AG10803 (cell line): Measurements from ENCODE around the gene CALML4.
"Not testable (repeated sequence)": the region's sequence is repeated elsewhere in the genome, so short reads cannot be mapped to it uniquely, and the experiment has no call there.

Source experiments
- DNase-seq: peaks from one replicate; pipeline ENCODE4 v3.0.0; 2010; ENCODE audit warnings: low read depth
- H3K4me3 ChIP-seq: 2 replicates; pipeline ENCODE4 v1.5.1; 2011; ENCODE audit warnings: mild to moderate bottlenecking, low read length, control low read depth
- TF ChIP-seq, protein P1 (sequence below): conservative IDR thresholded peaks from 2 replicates; pipeline ENCODE4 v1.5.1; 2011; ENCODE audit warnings: mild to moderate bottlenecking, low read length, control low read depth, inconsistent platforms

CALML4 gene

DNA sequence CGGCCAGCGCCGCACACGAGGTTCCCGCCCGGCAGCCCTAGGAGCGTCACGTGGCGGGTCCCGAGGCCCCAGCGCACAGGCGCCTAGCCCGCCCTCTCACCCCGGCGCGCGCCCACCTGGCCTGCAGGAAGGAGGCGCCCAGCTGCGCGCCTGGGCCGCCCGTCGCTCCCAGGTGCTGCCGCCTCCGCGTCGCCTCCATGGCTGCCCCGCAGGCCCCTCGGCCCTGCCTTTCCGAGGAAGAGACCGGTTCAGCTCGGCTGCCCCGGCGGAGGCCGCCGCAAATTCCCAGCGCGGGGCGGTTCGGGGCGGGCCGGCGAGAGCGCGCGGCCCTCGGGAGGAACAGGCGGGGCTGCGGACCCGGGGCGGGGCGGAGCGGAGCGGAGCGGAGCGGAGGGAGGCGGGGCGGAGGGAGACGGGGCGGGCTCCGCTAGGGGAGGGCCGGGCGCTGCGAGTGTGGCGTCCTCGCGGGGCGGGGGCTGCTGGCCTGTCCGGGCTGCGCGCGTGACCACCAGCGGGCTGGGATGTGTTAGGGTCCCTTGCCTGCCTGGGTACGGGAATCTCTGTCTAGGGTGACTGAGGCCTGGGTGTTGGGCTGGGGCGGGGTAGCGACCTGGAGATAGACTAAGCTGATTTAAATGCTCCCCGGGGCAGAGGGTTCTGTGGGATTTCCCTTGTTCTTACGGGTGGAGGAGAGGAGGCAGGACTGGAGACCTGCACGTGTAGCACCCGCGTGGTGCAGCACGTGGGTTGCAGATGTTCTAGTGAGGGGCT, 24.4 kb upstream of the CALML4 start, which contains the start of gene CLN6:
Gene CLN6, minus strand, starts transcription at position 343 of the 771 bp plus-strand sequence. Its CDS starts 144 bp downstream, at position 199.
- H3K4me3 ChIP-seq, result peak within 1 kb of the TSS; percentile 79
- TF ChIP-seq, protein P1, sequence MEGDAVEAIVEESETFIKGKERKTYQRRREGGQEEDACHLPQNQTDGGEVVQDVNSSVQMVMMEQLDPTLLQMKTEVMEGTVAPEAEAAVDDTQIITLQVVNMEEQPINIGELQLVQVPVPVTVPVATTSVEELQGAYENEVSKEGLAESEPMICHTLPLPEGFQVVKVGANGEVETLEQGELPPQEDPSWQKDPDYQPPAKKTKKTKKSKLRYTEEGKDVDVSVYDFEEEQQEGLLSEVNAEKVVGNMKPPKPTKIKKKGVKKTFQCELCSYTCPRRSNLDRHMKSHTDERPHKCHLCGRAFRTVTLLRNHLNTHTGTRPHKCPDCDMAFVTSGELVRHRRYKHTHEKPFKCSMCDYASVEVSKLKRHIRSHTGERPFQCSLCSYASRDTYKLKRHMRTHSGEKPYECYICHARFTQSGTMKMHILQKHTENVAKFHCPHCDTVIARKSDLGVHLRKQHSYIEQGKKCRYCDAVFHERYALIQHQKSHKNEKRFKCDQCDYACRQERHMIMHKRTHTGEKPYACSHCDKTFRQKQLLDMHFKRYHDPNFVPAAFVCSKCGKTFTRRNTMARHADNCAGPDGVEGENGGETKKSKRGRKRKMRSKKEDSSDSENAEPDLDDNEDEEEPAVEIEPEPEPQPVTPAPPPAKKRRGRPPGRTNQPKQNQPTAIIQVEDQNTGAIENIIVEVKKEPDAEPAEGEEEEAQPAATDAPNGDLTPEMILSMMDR, result no peak
- peak; percentile 70 for DNase-seq

DNA sequence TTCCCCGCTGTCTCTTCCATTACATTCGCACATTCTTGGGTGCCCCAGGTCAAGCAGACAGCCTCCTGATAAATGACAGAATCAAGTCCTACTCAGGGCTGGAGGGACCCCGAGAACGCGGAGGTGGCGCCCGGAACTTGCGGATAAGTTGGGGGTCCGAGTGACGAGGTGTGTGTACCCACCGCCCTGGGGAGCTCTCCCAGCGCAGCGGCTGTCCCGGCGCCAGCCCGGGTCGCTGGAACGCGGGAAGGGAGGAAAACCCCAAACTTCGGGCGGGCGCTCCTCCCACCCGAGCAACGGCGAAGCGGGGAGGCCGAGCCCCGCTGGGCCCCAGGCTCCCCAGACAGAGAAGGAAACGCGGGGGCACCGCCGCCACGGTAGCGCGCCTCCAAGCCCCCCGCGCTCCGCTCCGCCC, 23.8 kb upstream of the CALML4 start:
- H3K4me3 ChIP-seq, result peak overlapping the region; percentile 79
- DNase-seq, result no peak
- TF ChIP-seq, protein P1, result no peak

DNA sequence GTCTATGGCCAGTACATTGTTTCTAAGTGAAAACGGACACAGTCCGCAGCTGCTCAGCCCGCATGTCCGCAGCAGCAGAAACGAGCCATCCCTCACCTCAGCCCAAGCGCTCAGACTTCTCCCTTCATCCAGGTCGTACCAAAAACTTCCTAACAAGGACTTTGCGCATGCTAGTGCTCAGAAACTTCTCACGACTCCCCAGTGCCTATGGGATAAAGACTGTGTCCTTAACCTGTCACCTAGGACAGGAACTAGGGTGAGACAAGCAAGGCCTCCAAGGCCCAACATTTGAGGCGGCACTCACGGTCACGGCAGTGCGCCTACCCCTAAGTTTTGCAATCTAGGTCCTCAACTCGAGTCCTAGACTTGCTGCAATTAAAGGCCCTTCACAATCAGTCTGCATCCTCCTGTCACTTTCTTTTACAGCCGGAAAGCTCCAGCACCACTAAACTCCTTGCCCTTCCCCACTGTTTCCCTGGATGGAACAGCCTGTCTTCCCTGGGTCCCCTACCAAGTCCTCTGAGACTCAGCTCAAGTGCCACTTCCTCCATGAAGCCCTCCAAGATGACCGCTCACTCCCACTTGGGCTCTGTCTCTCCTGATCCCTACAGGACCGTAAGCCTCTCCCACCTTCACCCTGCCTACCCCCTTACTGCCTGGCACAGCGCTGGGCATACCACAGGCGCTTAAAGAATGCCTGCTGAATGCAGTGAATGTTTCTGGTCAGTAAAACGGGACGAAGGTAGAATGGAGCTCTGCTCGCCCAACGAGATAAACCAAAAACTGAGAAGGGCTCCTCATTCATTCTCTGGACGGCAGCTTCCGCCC, 23.2 kb upstream of the CALML4 start:
- TF ChIP-seq, protein P1, result no peak
- peak overlapping the region; percentile 79 for H3K4me3 ChIP-seq
- DNase-seq, result peak; percentile 12

DNA sequence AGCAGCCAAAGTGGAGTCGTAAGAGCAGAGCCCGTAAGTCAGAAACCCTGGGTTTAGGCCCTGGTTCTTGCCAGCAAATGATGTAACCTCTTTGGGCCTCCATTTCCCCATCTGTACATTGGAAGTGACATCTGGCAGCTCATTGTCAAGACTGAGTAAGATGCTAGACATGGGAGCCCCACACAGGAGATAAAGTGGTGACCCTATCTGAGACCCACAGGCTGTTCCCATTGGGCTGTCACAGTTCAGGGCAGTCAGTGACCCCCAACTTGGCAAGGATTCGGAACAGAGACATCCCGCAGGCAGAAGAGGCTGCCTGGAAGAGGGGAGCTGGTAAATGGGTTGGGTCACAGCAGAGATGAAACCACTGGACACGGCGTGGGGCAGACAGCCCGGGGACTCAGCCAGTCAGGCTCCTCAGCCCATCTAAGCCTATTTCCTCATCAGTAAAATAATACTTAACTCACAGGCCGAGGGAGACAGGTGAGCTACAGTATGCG, 22.6 kb upstream of the CALML4 start:
- no peak for DNase-seq
- no peak overlapping the region for H3K4me3 ChIP-seq
- TF ChIP-seq, protein P1, result no peak

DNA sequence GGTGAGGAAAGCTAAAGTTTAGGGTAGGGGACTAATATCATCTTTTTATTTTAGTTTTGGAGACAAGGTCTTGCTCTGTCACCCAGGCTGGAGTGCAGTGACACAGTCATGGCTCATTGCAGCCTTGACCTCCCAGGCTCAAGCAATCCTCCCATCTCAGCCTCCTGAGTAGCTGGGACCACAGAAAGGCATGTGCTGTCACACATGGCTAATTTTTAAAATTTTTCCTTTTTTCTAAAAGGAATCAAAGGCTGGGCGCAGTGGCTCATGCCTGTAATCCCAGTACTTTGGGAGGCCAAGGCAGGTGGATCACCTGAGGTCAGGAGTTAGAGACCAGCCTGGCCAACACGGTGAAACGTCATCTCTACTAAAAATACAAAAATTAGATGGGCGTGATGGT, 20.3 kb upstream of the CALML4 start:
- not testable (repeated sequence) for H3K4me3 ChIP-seq, DNase-seq

DNA sequence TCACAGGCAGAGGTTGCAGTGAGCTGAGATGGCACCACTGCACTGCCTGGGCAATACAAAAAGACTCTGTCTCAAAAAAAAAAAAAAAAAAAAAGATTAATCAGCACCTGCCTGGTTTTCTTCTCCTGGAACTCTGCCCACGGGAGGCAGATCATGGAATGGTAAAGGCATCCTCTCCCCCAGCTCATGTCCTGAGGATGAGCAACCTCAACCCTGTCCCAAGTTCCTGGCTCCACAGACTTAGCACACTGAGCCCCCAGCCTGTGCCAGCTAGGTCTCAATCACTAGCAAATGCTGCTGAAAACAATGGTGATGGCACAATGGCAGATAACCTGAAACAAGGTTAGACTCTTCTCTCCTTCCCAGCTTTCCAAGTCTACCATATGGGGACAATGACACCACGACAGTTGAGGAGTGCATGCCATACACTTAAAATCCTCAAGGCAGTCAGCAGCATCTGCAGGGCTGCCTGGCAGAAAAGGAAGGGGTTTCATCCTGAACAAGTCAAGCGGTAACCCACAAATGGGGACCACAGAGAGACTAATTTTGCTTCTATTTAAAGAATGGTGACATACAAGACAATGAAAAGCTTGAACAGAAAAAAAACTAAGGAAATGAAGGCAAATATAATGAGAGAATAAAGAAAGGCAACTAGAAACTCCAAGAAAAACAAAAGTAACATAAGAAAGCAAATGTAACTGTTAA, 19.6 kb upstream of the CALML4 start:
- DNase-seq, result no peak
- TF ChIP-seq, protein P1, result no peak
- H3K4me3 ChIP-seq, result no peak overlapping the region

DNA sequence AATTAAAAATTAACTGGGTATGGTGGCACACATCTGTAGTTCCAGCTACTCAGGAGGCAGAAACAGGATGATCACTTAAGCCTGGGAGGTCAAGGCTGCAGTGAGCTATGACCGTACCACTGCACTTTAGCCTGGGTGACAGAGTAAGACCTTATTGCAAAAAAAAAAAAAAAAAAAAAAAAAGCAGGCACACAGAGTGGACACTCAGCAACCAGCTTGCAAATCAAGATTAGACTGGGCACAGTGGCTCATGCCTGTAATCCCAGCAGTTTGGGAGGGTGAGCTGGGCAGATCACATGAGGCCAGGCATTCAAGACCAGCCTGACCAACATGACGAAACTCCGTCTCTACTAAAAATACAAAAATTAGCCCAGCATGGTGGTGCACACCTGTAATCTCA, 19.0 kb upstream of the CALML4 start:
- TF ChIP-seq, protein P1, result no peak
- no peak for DNase-seq

More for the DNA sequence above, 19.0 kb upstream of the CALML4 start:
- no peak overlapping the region for H3K4me3 ChIP-seq
